ENCODE data around the gene AK1. TPM values are rescaled to one million over a fixed set of nuclear protein-coding genes. Genes with fewer than 3 reads are reported as not detected.
A peak's percentile ranks its signal among the peaks of the same experiment; 100 is the strongest.

Gene AK1
- total RNA-seq, 2 experiments from 2014 or later: 12.1 to 14.8 TPM

- Mint-ChIP-seq H3K9me3 (no peaks in the 10 kb centered on the region), H3K27ac (peak overlapping the region; percentile 93), H3K36me3 (ENCODE audit: low read depth) (peaks cover 24% of the 10 kb centered on the region), H3K27me3 (no peaks in the 10 kb centered on the region), H3K4me1 (ENCODE audit: low read depth) (peaks cover 57% of the 10 kb centered on the region), H3K4me3 (peak overlapping the region; percentile 87)
- DNase-seq: peak; percentile 81
- ChIA-PET POLR2A (interaction anchor here (0.5 to 5.7 kb wide), 12 partner anchors 11 to 465 kb away, joined by 3 to 57 read pairs (median 5); partner anchors contain the start of genes CDK9, DPM2, RPL12 and SH2D3C), CTCF (interaction anchor here (0.7 to 4.7 kb wide), 16 partner anchors 9 to 182 kb away, joined by 3 to 23 read pairs (median 4); partner anchors contain the start of gene TOR2A)
- intact Hi-C loops (cut with micrococcal nuclease): loop anchor here (5.0 kb wide), 1 partner anchor 134 kb away; no protein-coding TSS in a partner anchor
- no peak for TF ChIP-seq CTCF (IDR thresholded peaks at IDR 0.05)
- peak; percentile 19 for ATAC-seq
Observed at GRCh38 chr9:127915801-127916719, 38.6 kb upstream of the AK1 start.

GRCh38 chr9:127915325-127915752 lies 37.9 kb upstream of the AK1 start:
- peaks cover 63% of the 10 kb centered on the region for H3K4me1 Mint-ChIP-seq (ENCODE audit: low read depth)
- no peak for TF ChIP-seq CTCF (IDR thresholded peaks at IDR 0.05)
- CTCF ChIA-PET: interaction anchor here (1.1 to 4.7 kb wide), 8 partner anchors 23 to 181 kb away, joined by 3 to 23 read pairs (median 6); partner anchors contain the start of gene TOR2A
- no peaks in the 10 kb centered on the region for H3K27me3 Mint-ChIP-seq
- H3K4me3 Mint-ChIP-seq: peak overlapping the region; percentile 87
- H3K36me3 Mint-ChIP-seq (ENCODE audit: low read depth): peaks cover 29% of the 10 kb centered on the region
- DNase-seq (peak; percentile 47), ATAC-seq (no peak)
- intact Hi-C loops (cut with micrococcal nuclease): loop anchor here (5.0 kb wide), 1 partner anchor 133 kb away; no protein-coding TSS in a partner anchor
- no peaks in the 10 kb centered on the region for H3K9me3 Mint-ChIP-seq
- POLR2A ChIA-PET: interaction anchor here (2.2 to 5.7 kb wide), 5 partner anchors 10 to 137 kb away, joined by 8 to 57 read pairs (median 12); partner anchors contain the start of genes CDK9, DPM2, SH2D3C and ST6GALNAC6
- peak overlapping the region; percentile 93 for H3K27ac Mint-ChIP-seq

- Mint-ChIP-seq H3K9me3 (no peaks in the 10 kb centered on the region), H3K36me3 (ENCODE audit: low read depth) (peaks cover 32% of the 10 kb centered on the region), H3K4me1 (ENCODE audit: low read depth) (peaks cover 54% of the 10 kb centered on the region), H3K4me3 (no peak overlapping the region), H3K27me3 (no peaks in the 10 kb centered on the region), H3K27ac (no peak overlapping the region)
- intact Hi-C loops (cut with micrococcal nuclease): no loop called here
- DNase-seq: no peak
- TF ChIP-seq CTCF (IDR thresholded peaks at IDR 0.05): no peak
- ChIA-PET POLR2A (interaction anchor here (0.7 to 1.8 kb wide), 3 partner anchors 15 to 27 kb away, joined by 3 to 6 read pairs (median 6); no protein-coding TSS in a partner anchor), CTCF (interaction anchor here (1.0 to 4.7 kb wide), 2 partner anchors 44 to 179 kb away, joined by 3 to 23 read pairs; partner anchors contain the start of gene TOR2A)
- ATAC-seq: no peak
Observed at GRCh38 chr9:127913682-127914081, 36.2 kb upstream of the AK1 start.

GRCh38 chr9:127912882-127913281 lies 35.4 kb upstream of the AK1 start:
- ATAC-seq (no peak), DNase-seq (no peak)
- ChIA-PET POLR2A (interaction anchor here (0.7 to 1.8 kb wide), 6 partner anchors 9 to 134 kb away, joined by 3 to 6 read pairs (median 4); partner anchors contain the start of gene SH2D3C), CTCF (interaction anchor here (0.6 to 1.0 kb wide), 2 partner anchors 46 to 178 kb away, joined by 3 read pairs; partner anchors contain the start of gene TOR2A)
- Mint-ChIP-seq H3K27me3 (no peaks in the 10 kb centered on the region), H3K36me3 (ENCODE audit: low read depth) (peaks cover 32% of the 10 kb centered on the region), H3K9me3 (no peaks in the 10 kb centered on the region), H3K4me1 (ENCODE audit: low read depth) (peaks cover 46% of the 10 kb centered on the region), H3K27ac (peak overlapping the region; percentile 68), H3K4me3 (no peak overlapping the region)
- intact Hi-C loops (cut with micrococcal nuclease): no loop called here
- TF ChIP-seq CTCF (IDR thresholded peaks at IDR 0.05): no peak
